HG02884 (cell line): ENCODE results near the gene AKAP13.
A peak's percentile ranks its signal among the peaks of the same experiment; 100 is the strongest.
"Not testable (repeated sequence)": the region's sequence is repeated elsewhere in the genome, so short reads cannot be mapped to it uniquely, and the experiment has no call there.

Source experiments
- ATAC-seq: cut with Tn5 transposase; IDR thresholded peaks from one replicate; pipeline ENCODE4 v1.9.1; 2021; ENCODE audit warnings: mild to moderate bottlenecking, moderate library complexity; ENCODE audit not compliant: unreplicated experiment

Gene AKAP13

GRCh38 chr15:85380217-85380811 is at the start of gene AKAP13:
AKAP13 (plus strand) TSS chr15:85380603; CDS start chr15:85485721, 105,118 bp downstream.
- peak; percentile 80 for ATAC-seq

DNA sequence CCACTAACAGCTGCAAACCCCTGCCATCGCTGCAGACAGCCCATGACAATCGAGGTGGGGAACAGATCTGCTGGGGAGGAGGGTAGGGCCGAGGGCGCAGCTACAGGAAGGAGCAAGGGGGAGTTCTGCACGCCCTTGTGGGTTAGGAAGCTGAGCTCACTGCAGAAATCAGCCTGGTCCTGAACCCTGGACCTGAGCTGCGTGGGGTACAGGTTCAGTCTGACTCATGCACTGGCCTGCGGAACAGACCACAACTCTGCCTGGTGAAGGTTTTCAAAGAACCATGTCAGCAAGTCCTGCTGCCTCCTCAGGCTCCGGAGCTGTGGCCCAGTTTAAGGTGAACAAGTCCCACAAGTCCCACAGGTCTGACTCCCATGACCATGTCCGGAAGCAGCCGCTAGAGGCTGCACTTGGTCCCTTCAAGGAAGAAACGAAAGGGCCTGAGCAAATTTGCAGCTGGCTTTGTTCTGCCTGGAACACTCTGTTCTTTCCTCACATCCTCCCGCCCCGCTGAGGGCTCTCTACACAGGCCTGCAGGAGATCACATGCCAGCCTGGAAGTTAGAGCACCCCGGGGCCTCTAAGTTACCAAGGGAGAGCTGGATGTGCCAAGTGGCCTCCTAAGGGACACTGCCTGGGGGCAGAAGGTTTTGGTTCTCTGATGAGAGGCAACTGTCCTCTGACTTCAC is 49.4 kb upstream of the AKAP13 start:
- ATAC-seq, result peak; percentile 71

DNA sequence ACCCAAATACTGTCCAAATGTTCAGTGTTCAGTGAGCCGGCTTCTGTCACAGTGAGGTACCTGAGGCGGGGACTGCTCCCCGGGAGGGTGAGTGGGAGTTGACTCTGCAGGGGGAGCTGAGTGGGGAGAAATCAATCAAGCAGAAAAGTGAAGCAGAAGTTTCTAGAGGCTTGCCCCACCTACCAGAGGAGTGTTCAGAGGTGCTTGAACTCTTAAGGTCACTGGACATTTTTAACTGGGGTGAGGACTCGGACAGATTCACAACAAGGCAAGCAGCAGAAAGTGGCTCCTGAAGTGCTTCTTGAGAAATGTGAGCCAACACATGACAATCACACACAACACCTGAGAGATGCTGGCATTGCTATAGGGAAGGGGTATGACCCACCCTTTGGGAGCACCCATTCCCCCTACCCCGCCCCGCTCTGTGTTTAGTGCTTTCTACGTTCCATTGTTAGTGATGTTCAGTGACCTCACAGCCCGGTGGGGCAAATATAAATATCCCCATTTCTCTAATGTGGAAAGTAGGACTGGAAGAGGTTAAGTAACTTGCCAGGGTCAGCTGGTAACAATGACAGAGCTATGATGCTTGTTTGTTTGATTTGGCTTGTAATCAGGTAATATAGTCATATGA is 48.6 kb upstream of the AKAP13 start:
- peak; percentile 3 for ATAC-seq

GRCh38 chr15:85333132-85333831 is 47.1 kb upstream of the AKAP13 start:
- no peak for ATAC-seq

DNA sequence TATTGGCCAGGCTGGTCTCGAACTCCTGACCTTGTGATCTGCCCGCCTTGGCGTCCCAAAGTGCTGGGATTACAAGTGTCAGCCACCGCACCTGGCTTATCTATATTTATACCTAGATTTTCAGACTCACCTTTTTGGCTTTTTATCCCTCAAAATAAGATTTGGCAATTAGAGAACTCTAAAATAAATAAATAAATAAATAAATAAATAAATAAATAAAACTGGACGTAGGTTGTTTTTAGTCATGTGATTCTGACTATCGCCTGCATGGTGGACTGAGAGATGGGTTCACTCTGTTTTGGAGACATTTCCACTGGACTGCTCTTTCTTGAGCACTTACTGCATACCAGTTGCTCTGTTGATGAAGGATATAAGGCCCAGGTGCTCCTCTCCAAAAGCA is 46.2 kb upstream of the AKAP13 start:
- no peak for ATAC-seq

DNA sequence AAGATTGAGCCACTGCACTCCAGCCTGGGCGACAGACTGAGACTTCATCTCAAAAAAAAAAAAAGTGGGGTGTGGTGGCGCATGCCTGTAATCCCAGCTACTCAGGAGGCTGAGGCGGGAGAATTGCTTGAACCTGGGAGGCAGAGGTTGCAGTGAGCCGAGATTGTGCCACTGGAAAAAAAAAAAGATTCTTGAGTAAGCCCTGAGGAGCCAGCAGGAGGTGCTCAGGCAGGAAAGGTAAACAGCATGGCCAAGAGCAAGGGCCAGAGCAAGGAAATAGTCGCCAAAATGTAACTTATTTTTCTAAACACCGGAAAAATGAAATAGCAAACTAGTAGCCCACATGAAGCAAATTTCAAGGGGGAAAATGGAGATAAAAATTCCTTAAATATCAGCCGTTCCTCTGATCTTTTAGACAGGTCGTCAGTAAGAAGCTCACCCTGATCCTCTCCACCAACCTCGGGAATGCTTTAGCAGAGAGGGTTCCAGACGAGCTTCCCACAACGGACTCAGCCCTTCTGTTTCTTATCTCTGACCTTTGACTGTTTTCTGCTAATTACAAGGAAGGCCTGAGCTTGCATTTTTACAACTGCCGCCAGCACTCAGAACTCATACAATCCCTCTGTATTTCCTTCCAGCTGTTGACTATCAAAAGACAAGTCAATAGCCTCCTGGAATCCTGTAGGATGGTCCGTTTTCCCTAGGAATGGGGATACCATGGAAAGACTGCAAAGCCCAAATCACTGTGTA is 45.0 kb upstream of the AKAP13 start:
- no peak for ATAC-seq

DNA sequence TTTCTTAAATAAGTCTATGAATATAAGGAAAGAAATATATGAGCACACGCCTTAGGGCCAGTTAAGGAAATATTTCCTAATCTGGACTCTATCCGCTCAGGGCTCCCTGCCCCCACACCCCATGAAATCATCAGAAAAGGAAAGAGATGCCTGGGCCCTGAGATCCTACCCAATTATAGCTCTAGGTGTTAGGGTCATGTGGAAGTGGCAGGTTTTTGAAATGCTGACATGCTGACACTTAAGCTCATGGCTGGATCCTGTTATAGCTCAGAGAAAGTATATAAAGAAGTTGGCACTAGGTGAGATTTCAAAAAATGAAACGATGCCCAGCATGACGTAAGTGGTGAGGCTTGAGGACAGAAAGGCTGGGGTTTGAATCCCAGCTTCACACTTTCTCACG is 43.5 kb upstream of the AKAP13 start:
- ATAC-seq, result no peak

GRCh38 chr15:85337425-85338074 is 42.9 kb upstream of the AKAP13 start:
- ATAC-seq, result no peak

DNA sequence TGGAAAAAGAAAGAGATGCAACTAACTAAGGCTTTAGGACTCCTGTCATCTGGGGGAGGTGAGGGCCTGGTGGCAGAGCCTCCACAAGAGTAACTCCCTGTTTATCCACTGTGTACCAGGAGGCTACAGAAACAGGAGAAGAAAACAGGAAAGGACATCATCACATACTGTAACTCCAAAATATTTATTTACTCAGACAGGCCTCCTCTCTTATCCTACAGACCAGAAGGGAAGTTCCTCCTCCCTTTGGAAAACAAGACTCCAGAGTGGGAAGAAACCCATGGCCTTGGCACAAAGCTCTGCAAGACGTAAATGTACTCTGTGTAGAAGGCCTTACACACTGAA is 40.1 kb upstream of the AKAP13 start:
- ATAC-seq, result no peak

GRCh38 chr15:85340852-85341251 is 39.6 kb upstream of the AKAP13 start:
- ATAC-seq, result no peak

- ATAC-seq, result not testable (repeated sequence)
Measured at GRCh38 chr15:85342163-85342562, 38.2 kb upstream of the AKAP13 start.

GRCh38 chr15:85343443-85343842 is 37.0 kb upstream of the AKAP13 start:
- not testable (repeated sequence) for ATAC-seq

DNA sequence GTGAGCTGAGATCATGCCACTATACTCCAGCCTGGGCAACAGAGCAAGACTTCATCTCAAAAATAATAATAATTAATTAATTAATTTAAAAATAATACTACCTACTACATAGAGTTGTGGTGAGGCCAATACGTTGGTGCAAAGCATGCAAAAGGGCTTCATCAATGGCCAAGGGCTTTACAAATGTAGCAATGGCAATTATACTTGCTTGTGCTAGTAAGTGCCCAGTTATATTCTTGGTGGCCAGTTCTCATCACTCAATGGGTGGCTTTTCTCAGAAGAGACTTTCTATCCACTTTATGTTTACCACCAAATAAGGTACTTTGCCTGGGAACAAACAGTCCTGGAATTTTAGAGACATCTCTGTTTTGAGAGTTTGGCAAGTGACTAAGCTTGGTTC is 36.2 kb upstream of the AKAP13 start:
- not testable (repeated sequence) for ATAC-seq

DNA sequence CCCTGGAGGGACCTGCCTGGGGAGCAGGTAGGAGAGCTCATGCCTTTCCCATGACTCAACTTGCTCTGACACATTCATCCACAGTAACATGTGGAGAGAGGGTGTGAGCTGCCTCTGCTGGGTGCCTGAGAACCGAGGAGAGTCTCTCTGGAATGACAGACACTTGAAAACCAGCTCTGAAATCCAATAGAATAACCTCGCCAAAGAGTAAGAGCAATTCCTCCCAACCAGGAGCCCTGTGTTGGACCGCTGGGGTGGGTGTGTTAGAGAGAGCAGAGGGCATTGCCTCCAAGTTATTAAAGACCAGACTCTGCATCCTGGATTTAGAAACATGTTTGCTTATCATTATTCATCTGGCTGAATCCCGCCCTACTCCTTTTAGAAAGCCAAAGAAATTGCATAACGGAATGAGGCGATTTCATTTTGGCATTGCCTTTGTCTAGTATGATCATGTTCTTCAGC is 35.7 kb upstream of the AKAP13 start:
- not testable (repeated sequence) for ATAC-seq

- ATAC-seq, result not testable (repeated sequence)
Measured at GRCh38 chr15:85345196-85345918, 35.0 kb upstream of the AKAP13 start.

- ATAC-seq, result not testable (repeated sequence)
Measured at GRCh38 chr15:85346462-85347084, 33.8 kb upstream of the AKAP13 start.

GRCh38 chr15:85347264-85348047 is 32.9 kb upstream of the AKAP13 start:
- not testable (repeated sequence) for ATAC-seq

DNA sequence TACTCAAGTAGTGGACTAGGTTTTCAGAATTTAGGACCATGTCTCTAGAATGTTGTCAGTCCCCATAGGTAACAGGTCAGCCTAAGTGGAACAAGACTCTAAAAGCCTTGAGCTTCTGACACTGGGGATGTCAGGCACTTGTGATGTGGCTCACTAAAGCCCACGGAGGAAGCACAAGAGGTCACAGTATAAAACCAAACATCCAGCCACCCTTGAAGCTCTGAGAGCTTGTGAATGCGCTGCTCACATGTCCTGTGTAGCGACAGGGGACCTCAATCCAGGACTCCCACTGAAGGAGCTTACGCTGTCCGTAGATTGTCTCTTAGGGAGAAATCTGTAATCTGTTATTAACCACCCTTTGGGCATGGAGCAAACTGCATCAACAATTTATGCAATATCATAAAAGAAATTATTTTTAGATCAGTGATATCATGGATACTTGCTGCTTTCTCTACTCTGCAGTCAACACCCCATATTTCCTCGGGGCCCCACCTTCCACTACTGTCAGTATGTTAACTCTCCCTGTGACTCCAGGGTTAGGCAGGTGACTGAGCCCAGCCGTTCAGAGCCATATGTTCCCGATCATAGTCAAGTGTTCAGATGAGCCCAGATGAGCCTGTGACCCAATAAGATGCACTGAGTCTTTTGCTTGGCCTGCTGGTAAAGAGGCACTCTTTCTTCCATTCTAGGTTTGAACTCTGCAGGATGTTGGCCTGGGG is 32.2 kb upstream of the AKAP13 start:
- ATAC-seq, result not testable (repeated sequence)
